ENCODE results near the gene SLC37A3.

Gene SLC37A3

DNA sequence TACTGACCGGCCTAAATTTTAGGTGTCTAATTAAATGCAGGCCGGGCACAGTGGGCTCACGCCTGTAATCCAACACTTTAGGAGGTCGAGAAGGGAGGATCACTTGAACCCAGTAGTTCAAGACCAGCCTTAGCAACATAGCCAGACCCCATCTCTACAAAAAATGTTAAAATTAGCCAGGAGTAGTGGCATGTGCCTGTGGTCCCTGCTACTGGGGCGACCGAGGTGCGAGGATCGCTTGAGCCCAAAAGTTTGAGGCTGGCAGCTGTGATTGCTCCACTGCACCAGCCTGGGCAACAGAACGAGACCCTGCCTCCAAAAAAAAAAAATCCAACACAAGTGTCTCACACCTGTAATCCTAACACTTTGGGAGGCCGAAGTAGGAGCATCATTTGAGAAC lies 491 bp upstream of the SLC37A3 start:
- no peak for FAIRE-seq

DNA sequence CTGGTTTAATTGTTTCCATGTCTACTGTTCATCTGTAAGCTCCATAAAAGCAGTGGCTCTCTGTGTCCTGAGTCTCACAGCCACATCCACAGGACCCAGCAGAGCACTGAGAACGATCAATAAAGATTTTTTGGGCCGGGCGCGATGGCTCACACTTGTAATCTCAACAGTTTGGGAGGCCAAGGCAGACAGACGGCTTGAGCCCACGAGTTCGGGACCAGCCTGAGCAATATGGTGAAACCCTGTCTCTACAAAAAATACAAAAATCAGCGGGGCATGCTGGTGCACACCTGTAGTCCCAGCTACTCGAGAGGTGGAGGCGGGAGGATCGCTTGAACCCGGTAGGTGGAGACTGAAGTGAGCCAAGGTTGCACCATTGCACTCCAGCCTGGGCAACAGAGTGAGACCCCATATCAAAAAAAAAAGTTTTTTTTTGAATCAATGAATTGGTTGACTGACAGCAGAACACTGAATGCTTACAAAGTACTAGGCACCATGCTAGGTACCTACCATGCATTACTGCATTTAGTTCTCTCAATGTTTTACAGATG lies 4.5 kb downstream of the SLC37A3 start:
- FAIRE-seq: no peak

- no peak for FAIRE-seq
Measured at GRCh38 chr7:140391634-140392033, 6.7 kb downstream of the SLC37A3 start.

GRCh38 chr7:140390466-140391190 lies 7.7 kb downstream of the SLC37A3 start:
- no peak for FAIRE-seq

DNA sequence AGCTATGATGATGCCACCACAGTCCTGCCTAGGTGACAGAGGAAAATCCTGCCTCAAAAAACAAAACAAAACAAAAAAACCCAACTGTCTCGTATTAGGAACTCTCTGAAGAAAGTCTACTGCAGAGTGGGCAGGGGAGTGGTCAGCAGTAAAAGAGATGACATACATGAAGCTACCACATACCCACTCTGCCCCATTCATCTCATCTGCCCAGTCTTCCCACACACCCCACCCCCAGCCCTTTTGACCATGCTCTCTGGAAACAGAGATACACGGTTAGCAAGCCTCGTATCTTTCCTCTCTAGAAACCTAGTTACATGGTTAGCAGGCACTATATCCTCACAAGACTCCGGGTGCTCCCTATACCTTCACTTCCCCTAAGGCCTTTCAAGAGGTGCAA lies 8.3 kb downstream of the SLC37A3 start:
- FAIRE-seq: no peak

DNA sequence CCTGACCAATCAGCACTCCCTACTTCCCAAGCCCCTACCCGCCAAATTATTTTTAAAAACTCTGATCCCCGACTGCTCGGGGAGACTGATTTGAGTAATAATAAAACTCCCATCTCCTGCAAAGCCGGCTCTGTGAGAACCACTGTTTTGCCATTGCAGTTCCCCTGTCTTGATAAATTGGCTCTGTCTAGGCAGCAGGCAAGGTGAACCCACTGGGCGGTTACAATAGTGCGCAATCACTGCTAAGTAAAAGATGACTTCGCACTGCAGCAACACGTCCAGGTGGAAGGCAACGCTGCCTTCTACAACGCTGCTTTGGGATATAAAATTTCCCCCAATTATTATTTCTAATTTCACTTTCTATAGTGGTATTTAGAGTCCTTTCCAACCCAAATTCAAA lies 8.9 kb downstream of the SLC37A3 start:
- FAIRE-seq: no peak

DNA sequence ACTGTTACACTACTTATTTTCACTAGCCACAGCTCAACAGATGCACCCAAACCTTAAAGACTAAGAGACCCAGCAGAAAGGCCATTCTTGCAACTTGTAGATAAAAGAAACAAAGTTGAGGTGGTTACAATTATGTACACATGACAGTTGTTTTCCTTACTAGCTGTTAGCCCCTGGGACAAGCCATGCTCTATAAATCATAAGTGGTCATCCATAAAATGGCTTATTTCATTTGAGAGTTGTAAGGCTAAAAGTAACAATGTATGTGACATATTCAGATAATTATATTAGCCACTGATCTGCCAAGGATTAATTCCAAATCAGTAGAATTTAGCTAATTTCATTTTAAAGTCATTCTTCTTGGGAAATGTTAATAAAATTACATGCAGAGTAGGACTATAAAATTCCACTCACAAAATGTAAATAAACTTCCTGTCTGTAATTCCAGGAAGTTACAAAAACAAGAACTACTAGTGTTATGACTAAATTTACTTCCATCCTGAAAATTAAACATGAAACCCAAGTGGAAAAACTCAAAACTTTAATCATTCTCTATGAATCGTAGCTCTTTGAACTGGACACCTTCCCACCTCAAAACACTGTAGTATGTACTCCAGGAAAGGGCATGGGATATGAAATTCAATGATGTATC lies 13.3 kb downstream of the SLC37A3 start:
- FAIRE-seq: no peak

- no peak for FAIRE-seq
Measured at GRCh38 chr7:140383954-140384713, 14.2 kb downstream of the SLC37A3 start.

GRCh38 chr7:140375892-140376730 lies 22.2 kb downstream of the SLC37A3 start:
- no peak for FAIRE-seq

- no peak for FAIRE-seq
Measured at GRCh38 chr7:140375323-140375722, 23.0 kb downstream of the SLC37A3 start.

DNA sequence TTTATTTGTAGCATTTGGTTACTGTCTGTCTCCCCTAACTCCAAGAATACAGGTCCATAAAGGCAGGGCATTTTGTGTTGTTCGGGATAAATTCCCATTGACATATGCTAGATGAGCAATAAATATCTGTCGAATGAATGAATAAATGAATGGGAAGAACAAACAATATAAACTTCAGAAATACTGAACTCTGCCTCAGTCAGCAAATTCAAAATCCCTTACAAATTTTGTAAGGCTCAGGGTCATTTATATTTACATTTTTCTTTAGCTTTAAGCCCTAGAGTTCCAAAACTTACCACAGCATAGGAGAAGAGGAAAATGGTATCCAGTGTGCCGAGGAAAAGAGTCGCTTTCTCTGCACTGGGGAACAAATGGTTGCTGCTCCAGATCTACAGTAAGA lies 29.0 kb downstream of the SLC37A3 start:
- no peak for FAIRE-seq

GRCh38 chr7:140367528-140367927 lies 30.8 kb downstream of the SLC37A3 start:
- FAIRE-seq: no peak

DNA sequence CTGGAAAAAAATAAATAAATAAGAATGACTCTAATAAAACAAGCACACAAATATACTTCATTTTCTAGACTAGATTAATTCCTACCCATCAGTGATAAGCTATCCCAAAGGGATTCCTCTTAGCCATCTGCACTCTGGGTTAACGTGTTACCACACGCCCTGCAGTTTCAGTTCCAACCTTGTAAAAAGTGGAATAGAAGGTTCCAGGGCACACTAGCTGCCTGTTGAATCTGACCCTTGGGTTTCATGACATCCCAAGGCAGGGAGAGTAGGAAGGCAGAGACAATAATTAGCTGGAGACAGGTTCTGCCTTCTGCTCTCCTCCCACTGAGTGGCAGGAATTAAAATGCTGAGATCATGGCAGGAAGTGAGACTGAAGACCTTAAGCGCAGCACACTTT lies 33.5 kb downstream of the SLC37A3 start:
- no peak for FAIRE-seq

DNA sequence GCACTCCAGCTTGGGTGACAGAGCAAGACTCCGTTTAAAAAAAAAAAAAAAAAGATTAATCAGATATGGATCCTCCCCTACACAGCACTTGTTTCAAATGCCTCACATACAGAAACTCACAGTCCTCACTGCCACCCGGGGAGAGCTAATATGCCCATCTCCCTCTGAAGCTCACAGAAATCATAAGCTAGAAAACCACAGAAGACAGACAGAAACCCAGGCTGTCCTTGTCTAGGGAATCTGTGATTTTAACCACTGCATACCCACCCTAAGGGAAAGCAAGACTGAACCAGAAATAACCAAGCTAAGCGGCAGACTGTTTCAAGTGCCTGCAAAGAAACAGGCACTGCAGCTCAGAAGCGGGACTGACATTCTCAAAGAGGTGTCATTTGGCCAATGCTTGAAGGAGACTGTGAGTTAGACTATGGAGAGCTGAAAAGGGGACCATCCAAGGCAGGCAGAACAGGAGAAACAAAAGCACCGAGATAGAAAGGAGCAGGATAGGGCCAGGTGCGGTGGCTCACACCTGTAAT lies 37.6 kb downstream of the SLC37A3 start:
- no peak for FAIRE-seq

DNA sequence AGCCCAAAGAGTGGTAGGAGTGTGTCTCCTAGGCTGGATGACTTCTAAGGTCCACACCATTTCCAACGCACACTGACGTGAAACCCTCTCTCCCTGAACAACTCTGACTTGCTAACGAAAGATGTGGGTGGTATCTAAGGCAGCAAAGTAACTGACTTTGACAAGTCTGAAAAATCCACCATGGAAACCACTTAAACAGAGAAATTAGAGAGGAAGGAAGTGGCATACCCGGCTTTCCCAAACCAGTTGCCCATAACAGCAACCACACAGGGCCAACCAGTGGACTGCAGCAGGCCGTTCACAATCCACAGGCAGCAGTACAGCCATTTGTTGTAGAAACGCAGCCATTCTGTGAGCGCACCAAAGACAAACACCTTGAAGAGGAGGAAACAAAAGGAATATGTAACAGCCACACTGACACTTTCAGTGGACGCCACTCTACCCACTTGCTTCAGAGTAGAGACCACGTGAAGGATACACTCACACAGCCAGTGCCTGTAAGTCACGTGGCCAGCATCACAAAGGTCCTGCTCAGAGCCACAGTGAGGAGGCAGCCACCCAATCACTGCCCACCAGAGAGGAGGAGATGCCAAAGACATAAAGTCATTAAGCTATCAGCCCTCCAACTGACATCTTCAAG lies 39.8 kb downstream of the SLC37A3 start:
- no peak for FAIRE-seq

DNA sequence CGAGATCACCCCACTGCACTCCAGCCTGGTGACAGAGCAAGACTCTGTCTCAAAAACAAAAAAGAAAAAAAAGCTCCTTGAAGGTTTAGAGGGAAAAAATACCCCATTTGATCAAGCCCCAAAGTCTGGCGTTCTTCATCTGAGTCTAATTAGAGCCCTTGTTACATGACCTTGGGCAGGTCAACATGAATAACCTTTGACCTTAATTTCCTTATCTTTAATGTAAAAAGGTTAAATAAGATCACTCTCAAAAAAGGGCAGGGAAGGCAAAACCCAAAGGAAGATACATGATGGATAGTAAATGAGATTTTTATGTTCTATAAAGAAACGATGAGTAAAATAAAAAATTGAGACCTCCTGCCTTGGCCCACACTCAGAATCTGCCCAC lies 40.3 kb downstream of the SLC37A3 start:
- no peak for FAIRE-seq

GRCh38 chr7:140350056-140350455 lies 48.3 kb downstream of the SLC37A3 start:
- no peak for FAIRE-seq

GRCh38 chr7:140349144-140349771 lies 49.1 kb downstream of the SLC37A3 start:
- FAIRE-seq: no peak

DNA sequence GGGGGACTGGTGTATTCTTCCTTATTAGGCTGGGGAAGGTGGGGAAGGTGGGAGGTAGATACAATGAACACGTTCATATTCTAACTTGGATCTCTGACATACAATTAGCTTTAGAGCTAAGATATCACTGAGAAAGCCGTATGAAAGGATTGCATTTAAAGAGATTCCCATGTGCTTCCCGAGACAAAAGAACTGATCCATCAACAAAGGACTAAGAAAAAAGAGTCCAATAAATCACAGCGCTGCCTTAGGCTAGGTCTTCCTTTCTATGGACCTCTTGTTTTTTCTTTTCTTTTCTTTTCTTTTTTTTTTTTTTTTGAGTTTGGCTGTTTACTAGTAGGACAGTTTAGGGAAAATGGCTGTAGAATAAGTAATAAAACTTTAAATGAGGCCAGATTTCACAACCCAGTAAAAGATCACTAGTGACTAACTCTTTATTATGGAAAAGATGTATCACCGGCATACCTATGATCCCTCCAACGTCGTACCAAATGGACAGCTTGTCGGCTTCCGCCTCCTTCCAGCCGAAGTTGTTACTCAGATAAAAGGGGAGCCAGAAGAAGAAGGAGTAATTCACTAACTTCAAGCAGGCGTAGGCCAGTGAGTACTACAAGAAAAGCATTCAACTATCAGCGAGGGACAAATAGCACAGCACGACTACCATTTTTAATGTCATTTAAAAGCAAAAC lies 50.0 kb downstream of the SLC37A3 start:
- no peak for FAIRE-seq

- FAIRE-seq: no peak
Measured at GRCh38 chr7:140347218-140347617, 51.1 kb downstream of the SLC37A3 start.

GRCh38 chr7:140345426-140345825 lies 52.9 kb downstream of the SLC37A3 start:
- FAIRE-seq: peak; percentile 21

All from colon (tissue), 2 donors.